Articular chondrocyte of knee joint (primary cell): ENCODE measurements around the gene CMTM8. TPM values are rescaled to one million over a fixed set of nuclear protein-coding genes. Genes with fewer than 3 reads are reported as not detected.

Experiments
- small RNA-seq: library from RNA; depleted of rRNA; stranded (forward); fragments of <200 nt; gene quantifications from one replicate; pipeline ENCODE3, GENCODE V24; 2012
- total RNA-seq: library from RNA; depleted of rRNA; stranded (reverse); fragments of >200 nt; gene quantifications from 2 replicates; pipeline ENCODE4 v1.2.3, GENCODE V29; 2012

CMTM8 gene
- 0.26 and 0.86 TPM in 2 replicates for total RNA-seq

GRCh38 chr3:32238453-32239306, at the start of gene CMTM8:
CMTM8 (plus strand) TSS chr3:32238680; CDS start chr3:32238973, 293 bp downstream.

GRCh38 chr3:32391643-32392535, 153.4 kb downstream of the CMTM8 start, which contains the start of gene CMTM7:
CMTM7 (plus strand) TSS chr3:32391853; CDS start chr3:32391907, 54 bp downstream.

Small RNA genes within 50 kb of the gene (small RNA-seq; reads per million reads assigned to genes)
- gene AC097639.2, result not detected

Other genes starting within 250 kb of the CMTM8 start
- 10.5 and 12.6 TPM in 2 replicates for gene GPD1L, start 132.1 kb upstream of the CMTM8 start, total RNA-seq
- gene CMTM7, start 153.2 kb downstream of the CMTM8 start, total RNA-seq, result 7.6 and 9.0 TPM in 2 replicates